DND-41 (cell line): ENCODE results near the gene DVL2.

ENCODE experiments used
- EZH2 ChIP-seq: IDR thresholded peaks from 3 replicates; pipeline ENCODE4 v1.6.1; 2012; ENCODE audit warnings: borderline replicate concordance, low read depth, mild to moderate bottlenecking, moderate library complexity, low read length, inconsistent platforms; ENCODE audit not compliant: severe bottlenecking
- TF ChIP-seq, protein P1 (sequence below): IDR thresholded peaks from 2 replicates; pipeline ENCODE4 v1.5.1; 2012; ENCODE audit warnings: borderline replicate concordance, low read length, moderate library complexity, mild to moderate bottlenecking; ENCODE audit not compliant: poor library complexity, severe bottlenecking; ENCODE audit errors: extremely low read depth

DNA sequence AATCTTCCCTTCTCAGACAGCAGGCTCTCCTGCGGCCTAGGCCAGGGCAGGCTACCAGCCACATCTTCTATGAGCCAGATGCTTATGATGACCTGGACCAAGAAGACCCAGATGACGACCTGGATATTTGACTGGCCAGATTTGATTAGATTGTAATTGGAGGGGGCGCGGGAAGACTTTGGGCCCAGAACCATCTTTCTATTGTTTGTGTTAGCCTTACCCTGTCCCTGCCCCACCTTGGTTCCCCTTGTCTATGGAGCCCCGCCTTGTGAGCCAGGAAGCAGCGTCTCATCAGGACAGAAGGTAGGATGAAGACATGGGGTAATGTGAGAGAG is 25.2 kb upstream of the DVL2 start:
- TF ChIP-seq, protein P1, sequence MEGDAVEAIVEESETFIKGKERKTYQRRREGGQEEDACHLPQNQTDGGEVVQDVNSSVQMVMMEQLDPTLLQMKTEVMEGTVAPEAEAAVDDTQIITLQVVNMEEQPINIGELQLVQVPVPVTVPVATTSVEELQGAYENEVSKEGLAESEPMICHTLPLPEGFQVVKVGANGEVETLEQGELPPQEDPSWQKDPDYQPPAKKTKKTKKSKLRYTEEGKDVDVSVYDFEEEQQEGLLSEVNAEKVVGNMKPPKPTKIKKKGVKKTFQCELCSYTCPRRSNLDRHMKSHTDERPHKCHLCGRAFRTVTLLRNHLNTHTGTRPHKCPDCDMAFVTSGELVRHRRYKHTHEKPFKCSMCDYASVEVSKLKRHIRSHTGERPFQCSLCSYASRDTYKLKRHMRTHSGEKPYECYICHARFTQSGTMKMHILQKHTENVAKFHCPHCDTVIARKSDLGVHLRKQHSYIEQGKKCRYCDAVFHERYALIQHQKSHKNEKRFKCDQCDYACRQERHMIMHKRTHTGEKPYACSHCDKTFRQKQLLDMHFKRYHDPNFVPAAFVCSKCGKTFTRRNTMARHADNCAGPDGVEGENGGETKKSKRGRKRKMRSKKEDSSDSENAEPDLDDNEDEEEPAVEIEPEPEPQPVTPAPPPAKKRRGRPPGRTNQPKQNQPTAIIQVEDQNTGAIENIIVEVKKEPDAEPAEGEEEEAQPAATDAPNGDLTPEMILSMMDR = no peak
- no peak for TF ChIP-seq EZH2
